ENCODE data around the gene EXPH5.

Gene EXPH5

DNA sequence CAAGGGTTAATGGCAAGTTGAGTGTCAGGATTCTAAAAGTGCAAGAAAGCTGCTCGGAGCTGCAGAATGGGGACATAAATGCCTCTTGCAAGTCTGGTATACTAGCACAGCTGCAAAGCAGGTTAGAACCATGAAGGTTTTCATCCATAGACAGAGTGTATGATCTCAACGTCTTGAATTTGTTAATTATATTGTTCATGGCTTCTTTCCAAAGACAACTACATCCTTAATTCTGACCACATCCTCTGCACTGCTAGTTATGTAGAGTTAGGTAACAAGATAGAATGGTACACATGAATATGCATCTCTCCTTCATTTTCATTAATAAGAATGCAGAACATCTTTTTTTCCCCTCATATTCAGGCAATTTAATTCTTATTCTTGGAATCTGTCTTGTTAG, 34.2 kb downstream of the EXPH5 start:
- no peak for DNase-seq

DNA sequence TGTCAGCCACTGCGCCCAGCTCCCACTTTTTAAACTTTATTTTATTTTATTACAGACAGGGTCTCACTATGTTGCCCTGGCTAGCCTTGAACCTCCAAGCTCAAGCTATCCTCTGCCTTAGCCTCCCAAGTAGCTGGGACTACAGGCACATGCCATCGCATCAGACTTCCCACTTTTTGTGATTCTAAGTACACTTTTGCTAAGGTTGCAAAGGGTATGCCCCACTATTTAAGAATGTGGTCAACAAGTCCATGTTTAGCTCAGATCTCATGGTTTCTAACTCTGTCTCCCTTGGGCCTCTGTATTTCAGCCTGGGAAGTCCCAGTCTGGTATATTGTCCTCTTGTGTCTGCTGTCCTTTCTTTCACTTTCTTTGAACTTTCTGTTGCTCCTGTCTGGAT, 35.3 kb downstream of the EXPH5 start:
- DNase-seq: no peak

DNA sequence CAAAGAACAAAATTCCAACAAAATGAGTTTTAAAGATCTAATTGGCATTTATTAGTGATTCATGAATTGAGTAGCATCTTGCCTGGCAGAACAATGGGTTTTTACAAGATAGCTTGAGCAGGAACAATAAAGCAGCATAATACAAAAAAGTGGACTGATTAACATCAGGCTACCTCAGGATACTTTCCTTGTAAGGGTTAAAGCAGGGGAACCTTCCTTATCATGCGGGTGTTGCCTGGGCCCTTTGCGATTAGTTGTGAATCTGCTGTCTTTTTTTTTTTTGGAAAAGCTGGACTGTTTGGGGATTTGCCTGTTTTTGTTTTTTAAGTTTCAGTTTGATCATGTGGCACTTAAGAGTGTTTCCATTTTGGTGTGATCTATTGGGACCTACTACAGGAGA, 37.5 kb downstream of the EXPH5 start:
- no peak for DNase-seq

DNA sequence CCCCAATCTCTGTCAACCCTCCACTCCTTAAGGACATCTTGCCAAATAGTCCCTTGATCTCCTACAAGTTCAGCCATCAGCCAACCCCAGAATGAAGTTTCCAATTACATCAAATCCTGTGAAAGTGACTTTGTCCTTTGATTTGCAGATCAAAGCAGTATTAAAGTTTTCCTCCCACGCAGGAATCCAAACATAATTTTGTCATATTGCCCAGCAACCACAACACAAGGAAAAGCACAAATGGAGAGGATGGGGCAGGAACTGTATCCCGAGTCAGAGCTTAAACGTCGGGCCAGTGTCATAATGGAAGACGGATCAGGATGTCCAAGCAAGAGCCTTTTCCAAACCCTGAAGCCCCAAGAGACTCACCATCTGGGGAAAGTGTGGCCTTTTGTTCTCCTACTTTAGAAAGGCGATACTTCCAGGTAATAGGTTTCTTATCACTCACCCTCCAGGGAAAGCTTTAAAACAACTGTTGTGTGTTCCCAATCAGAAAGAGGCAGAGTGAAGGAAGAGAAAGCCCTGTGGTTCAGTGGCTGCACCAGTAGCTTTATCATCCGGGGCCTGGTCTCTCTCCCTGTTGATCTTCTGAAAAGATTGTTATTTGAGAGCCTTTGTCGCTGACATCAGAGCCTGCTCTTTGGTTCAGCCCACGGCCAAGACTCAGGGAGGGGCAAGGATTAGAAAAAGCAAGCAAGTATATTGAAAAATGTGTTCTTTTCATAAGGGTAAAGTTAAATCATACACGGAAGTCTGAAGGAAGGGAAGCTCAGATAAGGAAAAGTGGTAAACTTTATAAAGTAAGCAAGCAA, 41.7 kb downstream of the EXPH5 start:
- no peak for DNase-seq

DNA sequence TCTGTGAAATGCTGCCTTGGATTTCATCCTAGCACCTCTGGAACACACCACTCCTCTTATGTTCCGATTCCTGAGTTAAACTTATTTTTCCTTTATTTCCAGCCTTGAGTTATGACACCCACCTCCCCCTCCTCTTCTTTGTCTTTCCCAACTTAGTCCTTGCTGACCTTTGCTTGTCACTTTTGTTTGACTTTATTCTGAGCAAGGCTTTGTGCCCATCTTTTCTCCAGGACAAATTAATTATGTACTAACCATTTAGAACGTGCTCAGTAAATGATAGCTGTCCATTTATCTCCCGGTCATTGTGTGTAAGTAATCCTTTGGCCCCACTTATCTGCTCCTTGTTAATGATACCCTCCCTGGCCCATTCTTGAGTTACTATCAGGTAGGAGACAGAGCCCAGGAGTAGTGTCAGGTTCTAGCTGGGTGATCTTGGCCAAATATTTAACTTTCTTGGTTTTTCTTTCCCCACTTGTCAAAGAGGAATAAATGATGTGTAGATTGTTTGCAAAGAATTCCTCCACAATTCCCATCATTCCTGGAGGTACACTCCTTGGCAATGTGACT, 44.2 kb downstream of the EXPH5 start:
- DNase-seq: no peak

DNA sequence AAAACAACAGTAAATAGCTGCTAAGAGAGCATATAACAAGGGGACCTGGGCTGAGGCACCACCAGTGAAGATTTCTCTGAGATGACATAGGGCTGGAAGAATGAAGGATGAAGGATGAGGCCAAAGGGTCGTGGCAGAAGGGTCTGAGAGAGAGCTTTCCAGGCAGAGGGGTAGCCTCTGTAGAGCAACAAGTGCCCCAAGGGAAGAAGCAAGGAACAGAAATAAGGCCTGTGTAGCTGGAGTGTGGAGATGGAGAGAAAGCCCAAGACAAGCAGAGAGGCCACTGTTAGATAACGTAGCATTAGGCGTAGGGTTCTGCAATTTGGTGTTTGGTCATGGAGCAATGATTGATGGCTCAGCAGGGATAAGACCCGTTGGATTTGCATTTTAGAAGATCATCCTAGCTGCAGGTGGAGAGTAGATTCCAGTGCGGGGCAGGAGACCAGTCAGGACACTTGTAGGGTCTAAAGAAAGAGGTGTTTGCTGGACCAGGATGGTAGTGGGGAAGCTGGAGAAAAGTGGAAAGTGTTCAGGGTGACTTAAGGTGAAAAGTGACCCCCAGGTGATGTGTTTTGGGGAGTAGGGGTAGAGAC, 47.6 kb downstream of the EXPH5 start:
- DNase-seq: no peak

DNA sequence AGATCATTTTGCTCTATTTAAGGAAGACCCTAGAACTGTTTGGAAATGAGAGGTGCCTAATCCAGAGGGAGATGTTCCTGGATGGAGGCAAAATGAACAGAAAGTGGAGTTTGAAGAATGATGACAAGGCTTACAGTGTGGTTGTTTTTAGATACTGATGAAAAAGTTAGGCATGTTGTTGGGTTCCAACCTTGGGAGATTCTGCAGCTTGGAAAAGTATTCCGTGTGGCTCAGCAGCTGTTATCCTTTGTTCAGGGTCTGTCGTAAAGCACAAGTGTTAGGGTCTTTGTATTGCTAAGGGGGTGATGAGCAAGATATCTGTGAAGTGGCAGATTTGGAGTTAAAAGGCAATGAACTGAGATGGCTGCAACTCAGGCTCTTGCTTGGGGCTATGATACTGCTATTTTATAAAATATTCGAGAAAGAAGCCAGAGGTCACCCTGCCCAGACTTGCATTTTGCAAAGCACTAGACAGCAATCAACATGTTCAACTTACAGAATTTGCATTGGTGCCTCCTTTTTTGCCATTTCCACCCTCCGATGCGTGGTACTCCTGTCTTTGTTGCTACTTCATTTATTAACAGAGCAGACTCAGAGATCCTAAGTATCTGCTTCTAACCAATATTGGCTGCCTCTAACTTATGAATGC, 50.1 kb downstream of the EXPH5 start:
- DNase-seq: no peak

DNA sequence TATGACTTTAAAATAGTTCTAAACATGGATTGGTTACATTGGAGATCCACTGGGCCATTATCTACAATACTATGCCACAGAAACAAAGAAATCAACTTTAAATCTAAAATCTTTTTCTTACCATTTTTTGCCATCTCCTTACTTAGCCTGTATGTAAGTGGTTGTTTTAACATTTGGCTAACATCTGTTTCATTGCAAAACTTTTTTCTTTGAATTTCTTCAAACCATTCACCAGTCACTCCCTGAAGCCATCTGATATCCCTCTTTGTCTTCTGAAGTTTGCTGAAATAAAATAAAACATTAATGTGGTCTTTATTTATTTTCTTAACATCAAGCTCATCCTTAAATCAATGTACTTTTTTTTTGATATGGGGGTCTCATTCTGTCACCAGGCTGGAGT, 52.0 kb downstream of the EXPH5 start:
- no peak for DNase-seq

DNA sequence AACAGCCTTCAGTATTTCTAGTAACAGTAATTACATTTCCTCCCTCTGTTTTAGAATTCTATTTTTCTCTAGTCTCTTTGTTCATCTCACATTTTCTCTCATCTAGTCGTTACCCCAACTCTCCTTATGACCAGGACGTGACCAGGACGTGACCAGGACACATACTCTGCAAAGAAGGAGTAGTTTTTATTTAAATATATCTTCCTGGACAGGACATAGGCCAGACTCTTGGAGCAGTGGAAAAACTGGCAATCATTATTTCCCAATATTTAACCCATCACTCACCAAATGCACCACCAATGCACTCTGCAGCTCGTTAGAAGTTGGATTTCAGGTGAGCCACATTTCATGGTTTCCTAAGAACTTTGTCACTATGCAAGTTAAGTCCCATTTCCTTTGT, 55.1 kb downstream of the EXPH5 start:
- no peak for DNase-seq

DNA sequence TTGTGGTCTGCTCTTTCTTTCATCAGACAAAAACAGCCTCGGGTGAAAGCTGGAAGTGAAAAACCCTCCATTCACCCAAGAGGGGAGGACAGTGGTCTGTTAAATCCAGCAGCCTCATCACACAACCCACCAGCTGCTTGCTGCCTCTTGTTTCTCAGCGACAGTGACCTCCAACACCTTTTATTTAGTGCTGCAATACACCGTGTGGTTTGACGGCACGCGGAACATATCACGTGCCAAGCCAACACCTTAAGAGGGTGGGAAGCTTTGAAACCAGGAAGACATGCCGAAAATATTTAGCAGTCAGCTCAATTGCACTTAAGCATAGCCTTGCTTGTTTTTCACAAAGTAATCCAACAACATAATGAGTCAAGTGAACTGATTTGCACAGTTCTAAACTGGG, 55.5 kb downstream of the EXPH5 start:
- DNase-seq: no peak

DNA sequence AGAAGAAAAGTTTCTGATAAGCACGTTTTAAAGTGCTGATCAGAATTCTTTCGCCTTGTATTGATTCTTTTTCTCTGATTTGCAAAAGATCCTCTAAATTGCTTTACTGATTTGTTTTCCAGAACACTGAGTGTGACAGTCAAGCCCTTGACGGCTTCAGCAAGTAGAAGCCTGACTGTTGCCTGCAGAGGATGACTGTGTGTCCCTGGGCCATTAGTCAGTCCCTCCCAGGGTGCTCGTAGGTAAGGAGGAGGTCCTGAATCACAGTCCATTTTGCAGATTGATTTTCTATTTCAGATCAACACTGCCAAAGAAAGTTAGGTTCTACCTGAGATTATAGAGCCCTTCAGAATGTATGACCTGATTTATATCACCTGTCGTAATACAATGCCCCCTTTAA, 56.8 kb downstream of the EXPH5 start:
- DNase-seq: no peak

DNA sequence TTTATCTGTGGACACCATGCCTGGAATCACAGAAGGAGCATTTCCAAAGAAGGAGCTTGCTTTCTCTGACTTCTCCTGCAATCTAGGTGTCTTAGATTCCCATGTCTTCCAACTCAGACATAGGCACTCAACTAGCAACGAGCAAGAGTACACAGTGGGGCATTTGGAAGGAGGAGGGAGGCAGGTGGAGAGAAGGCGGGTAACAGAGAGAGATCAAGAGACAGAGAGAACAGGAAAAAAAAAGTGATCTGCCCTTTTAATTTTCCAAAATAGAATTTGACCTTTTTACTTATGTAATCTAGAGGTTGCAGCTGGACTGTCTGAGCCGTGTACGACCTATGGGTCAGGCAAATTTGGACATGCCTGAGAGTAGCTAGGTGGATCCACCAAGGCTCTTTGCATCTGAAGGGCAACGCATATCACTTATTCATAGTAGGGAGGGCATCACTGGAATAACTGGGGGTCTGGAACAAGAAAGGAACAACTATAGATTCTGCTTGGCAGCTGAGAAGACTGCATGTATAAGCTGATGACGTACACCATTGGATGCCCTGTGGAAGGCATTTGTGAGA, 58.1 kb downstream of the EXPH5 start:
- DNase-seq: no peak

DNA sequence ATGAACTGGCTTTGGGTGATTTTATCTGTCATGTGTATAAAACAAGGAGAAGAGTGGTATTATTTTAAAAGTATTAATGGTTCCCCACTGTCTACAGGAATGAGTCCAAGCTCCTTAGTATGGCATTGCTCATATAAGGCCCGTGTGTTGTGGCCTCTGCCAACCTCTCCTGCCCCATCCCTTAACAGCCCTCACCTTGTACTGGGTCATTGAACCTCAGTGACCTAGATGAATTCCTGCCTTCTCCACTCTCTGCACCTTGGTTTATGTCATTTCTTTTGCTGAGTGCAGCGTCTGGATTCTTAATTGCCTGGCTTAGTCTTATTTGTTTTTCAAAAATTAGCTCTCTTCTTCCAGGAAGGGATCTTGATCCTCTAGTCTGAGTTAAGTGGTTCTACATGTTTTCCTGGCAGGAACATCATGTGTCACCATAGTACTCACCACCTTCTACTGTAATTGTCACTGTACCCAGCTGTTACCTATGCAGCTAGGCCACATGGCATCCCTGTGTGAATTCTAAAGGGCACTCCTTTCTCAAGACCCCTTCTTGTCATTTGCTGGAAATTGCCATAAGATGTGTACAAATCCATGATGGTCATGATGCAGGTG, 59.2 kb downstream of the EXPH5 start:
- DNase-seq: no peak

DNA sequence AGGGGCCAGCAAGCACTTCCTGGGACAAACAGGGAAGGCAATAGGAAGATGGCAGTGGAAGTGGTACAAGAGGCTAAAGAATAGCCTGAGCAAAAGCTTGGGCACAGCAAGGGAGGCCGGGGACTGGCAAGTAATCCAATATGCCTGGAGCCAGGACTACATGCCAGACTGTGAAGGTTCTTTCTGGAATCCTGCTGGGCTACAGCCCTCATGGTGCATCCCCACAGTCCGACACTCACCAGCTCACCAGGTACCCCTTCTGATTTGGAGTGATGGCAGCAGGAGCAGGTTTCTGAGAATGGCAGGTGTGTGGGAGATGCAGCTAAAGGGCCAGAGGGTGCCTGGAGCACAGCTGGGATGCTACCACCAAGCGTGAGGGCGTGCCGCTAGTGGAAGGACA, 63.1 kb downstream of the EXPH5 start:
- no peak for DNase-seq

DNA sequence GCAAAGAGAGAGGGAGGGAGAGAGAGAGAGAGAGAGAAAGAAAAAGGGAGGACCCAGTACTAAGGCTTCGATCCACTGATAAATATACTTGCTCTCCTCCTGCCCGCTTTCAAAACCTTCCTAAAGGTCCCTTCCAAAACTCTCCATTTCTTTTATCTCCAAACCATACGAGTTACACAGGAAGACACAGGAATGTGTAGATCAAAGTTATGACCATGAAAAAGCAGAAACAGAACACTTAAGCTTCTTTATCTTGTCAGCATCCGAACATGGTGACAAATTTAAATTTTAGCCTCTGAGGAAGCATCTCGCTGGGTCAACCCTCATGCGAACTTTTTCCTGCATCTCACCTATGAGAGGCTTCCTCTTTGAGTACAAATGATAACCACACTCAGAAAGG, 66.2 kb downstream of the EXPH5 start:
- no peak for DNase-seq

DNA sequence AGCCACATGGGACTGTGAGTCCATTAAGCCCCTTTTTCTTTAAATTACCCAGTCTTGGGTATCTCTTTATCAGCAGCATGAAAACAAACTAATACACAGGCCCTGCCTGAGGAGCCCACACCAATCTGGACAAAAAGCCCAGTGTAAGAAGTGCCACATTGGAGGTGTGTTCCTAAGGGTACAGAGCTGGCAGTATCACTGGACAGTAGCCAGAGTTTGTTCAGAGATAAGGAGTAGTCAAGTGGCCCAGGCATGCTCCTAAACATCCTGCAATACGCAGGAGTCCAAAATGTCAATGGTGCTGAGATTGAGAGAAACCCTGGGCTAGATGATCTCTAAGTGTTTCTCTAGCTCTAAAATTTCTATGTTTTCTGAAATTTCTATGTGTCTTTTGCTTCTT, 68.4 kb downstream of the EXPH5 start:
- no peak for DNase-seq

DNA sequence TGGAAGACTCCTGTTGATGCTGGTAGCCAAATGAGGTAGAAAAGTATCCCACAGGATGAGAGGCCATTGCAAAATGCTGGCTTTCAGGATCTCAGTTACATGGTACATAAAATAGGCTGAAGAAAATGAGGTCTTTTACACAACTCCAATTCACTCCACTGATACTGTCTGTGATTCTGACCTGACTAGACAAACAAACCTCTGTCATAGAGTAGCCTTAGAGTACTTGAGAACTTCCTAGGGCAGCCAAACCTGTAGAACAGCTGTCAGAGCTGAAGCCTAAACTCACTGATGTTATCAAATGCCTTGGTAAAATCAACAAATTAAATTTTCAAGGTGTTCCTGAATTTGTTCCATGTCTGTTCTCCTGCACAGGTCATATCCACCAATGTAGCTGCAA, 69.1 kb downstream of the EXPH5 start:
- DNase-seq: no peak

DNA sequence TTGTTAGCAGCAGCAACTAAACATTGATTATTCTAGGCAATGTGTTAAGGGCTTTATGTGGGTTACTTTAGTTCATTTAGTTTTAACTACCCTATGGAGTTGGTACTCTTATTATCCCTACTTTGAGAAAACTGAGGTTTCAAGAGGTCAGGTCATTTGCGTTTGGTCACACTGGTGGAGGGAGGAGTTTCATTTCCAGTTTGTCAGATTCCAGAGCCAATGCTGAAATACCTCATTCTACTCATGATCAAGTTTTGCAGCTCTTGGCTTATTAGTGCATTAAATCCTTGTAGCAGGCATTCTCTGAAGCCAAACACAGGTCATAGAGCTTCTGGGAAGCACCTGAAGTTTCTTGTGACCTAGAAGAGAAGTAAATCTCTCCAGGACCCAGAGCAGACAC, 71.2 kb downstream of the EXPH5 start:
- DNase-seq: no peak

DNA sequence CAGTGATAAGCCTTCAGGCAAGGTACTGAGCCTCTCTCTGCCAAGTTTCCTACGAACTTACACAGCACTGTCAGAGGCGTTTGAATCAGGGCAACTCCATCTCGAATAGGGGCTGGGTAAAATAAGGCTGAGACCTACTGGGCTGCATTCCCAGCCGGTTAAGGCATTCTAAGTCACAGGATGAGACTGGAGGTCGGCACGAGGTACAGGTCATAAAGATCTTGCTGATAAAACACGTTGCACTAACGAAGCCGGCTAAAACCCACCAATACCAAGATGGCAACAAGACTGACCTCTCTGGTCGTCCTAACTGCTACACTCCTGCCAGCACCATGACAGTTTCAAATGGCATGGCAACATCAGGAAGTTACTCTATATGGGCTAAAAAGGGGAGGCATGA, 75.0 kb downstream of the EXPH5 start:
- DNase-seq: no peak

DNA sequence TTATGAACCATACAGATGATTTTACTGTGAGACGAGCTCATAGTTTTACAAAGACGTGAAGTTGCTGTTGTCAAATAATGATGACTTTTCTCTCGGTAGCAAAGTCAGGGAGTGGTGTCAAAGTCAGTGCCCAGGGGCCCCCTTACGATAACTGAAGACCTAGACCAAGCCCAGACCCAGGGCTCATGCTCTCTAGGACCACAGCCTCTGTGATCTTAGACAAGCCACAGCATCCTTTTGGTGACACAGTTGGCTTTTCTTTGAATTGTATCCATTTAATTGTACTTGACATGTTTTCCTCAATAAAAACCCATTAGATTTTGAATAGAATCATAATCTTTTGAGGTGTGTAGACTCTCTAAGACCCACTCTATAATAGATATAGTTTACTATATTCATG, 77.4 kb downstream of the EXPH5 start:
- no peak for DNase-seq

DNA sequence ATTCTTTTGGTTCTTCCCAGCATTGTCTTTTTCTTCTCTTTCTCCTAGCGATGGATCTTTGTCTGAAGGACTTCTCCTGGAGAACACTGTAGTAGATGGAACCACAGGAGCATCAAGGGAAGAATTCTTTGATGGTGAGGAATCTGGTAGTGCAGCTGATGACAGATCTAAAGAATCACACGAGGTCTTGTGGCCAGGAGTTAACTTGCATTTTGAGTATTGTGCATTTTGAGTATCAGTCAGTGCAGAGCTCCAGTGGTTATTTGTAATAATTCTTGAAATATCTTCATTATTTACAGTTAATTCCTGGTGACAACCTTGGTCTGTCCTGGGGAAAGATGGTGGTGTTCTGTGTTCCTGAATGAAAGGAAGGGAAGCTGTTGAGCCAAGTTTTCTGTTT, 80.9 kb downstream of the EXPH5 start:
- DNase-seq: no peak

DNA sequence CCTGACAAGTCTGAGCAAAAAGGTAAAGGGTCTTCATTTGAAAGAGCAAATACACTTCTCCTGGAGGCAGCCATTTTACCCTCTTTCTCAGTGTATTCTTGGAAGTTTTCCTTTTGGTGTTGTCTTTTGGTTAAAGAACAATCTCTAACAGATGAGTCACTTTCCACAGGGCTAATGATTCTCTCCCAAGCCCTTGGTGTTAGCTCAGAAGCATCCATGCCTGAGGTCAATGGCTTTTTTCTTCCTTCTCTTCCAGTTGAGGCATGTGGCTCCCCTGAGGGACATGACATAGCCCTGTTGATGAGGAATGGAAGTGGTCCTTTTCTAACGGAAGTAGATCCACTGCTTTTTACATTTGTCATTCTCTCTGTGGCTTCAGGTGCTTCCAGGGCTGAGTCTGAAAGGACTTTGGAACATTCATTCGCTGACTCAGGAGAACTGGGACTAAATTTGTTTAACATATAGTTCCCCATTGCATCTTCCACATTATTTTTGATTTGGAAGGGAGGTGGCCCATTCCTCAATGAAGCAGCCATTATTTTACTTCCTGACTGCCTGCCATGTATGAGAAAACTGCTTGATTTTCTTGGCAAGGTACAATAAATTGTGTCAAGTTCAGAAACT, 81.6 kb downstream of the EXPH5 start:
- DNase-seq: no peak
